Nephron (organoid): ENCODE measurements around the gene SRRM2.

Source experiments
- H3K27ac Mint-ChIP-seq, 3 experiments: 2 replicates each; pipeline ENCODE4 v1.8.0; 2020; ENCODE audit warnings: mixed read lengths in 3 of 3, mild to moderate bottlenecking in 2 of 3, moderate library complexity in 1 of 3
- H3K27me3 Mint-ChIP-seq: 2 replicates; pipeline ENCODE4 v1.8.0; 2021; ENCODE audit warnings: low read depth, mild to moderate bottlenecking, moderate library complexity, mixed read lengths
- H3K36me3 Mint-ChIP-seq: 2 replicates; pipeline ENCODE4 v1.8.0; 2020; ENCODE audit warnings: low read depth, mixed read lengths
- H3K4me1 Mint-ChIP-seq: 2 replicates; pipeline ENCODE4 v1.8.0; 2020; ENCODE audit warnings: mixed read lengths
- H3K4me3 Mint-ChIP-seq, 3 experiments: 2 replicates each; pipeline ENCODE4 v1.8.0; 2020; ENCODE audit warnings: mild to moderate bottlenecking in 3 of 3, mixed read lengths in 3 of 3, moderate library complexity in 2 of 3
- H3K9me3 Mint-ChIP-seq: 2 replicates; pipeline ENCODE4 v1.8.0; 2020; ENCODE audit warnings: mixed read lengths
- TF ChIP-seq, protein P1 (sequence below), 3 experiments: fragments of 200-600 bp; sonication (generic); IDR thresholded peaks; one replicate each; pipeline ENCODE4 v1.5.0; 2021; ENCODE audit warnings: antibody characterized with exemption in 3 of 3; ENCODE audit not compliant: unreplicated experiment in 3 of 3

SRRM2 gene

DNA sequence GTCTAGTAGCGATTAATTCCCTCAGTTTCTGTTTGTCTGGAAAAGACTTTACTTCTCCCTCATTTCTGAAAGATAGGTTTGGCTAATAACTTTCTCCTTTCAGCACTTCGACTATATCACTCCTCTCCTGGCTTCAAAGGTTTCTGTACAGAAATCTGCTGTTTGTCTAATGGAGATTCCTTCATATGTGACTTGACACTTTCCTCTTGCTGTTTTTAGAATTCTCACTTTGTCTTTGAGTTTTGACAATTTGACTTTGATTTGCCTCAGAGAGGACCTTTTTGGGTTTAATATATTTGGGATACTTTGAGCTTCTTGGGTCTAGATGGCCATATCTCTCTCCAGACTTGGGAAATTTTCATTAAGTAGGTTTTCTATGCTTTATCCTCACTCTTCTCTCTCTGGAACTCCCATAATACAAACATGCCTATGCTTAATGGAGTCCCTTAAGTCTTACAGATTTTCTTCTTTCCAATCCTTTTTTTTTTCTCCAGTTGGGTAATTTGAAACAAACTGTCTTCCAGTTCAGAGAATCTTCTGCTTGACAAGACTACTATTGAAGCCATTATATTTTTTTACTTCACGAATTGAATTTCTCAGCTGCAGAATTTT lies 56.8 kb downstream of the SRRM2 start:
- Mint-ChIP-seq H3K27me3 (peaks cover 40% of the 10 kb centered on the region), H3K4me1 (no peaks in the 10 kb centered on the region), H3K36me3 (peaks cover 3% of the 10 kb centered on the region), H3K27ac (no peak overlapping the region), H3K4me3 (no peak overlapping the region), H3K9me3 (peaks cover 31% of the 10 kb centered on the region)
- TF ChIP-seq, protein P1, sequence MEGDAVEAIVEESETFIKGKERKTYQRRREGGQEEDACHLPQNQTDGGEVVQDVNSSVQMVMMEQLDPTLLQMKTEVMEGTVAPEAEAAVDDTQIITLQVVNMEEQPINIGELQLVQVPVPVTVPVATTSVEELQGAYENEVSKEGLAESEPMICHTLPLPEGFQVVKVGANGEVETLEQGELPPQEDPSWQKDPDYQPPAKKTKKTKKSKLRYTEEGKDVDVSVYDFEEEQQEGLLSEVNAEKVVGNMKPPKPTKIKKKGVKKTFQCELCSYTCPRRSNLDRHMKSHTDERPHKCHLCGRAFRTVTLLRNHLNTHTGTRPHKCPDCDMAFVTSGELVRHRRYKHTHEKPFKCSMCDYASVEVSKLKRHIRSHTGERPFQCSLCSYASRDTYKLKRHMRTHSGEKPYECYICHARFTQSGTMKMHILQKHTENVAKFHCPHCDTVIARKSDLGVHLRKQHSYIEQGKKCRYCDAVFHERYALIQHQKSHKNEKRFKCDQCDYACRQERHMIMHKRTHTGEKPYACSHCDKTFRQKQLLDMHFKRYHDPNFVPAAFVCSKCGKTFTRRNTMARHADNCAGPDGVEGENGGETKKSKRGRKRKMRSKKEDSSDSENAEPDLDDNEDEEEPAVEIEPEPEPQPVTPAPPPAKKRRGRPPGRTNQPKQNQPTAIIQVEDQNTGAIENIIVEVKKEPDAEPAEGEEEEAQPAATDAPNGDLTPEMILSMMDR (IDR thresholded peaks at IDR 0.05; ENCODE audit: unreplicated experiment in 3 of 3), result no peak

- TF ChIP-seq, protein P1 (IDR thresholded peaks at IDR 0.05; ENCODE audit: unreplicated experiment in 3 of 3), result no peak
These were observed 58.2 kb downstream of the SRRM2 start for GRCh38 chr16:2810651-2811050.

DNA sequence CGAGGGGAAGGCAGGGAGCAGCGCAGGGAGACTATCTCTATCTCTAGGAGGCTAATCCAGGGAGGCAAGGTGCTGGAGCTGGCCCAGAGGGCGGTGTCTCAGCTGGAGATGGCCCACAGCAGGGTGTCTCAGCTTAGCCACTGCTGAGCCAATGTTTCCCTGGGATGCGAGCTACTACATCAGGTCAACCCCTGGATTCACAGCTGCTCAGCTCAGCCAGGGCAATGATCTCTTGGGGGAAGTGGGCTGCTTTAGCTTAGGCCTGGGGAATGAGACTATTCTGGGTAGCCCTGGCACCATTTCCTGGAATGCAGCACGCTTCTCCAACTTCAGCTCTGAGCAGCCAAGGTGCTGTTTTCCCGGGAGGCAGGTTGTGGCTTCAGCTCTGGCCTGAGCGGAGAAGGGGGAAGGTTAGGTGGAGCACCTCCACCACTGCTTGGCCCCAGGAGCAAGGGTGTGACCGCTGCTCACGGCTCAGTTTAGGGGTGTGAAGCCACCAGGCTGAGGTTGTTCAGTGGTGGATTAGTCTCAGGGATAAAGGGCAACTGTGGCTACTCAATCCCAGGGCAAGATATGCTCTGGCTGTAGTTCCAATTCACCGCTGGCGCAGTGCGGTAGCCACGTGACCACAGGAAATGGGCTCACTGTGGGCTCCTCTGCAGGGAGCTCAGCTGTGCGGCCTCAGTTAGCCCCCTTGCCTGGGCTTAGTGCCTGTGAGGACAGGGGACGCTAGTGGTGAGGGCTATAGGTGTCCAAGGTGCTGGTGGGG lies 59.4 kb downstream of the SRRM2 start:
- Mint-ChIP-seq H3K4me1 (no peaks in the 10 kb centered on the region), H3K36me3 (no peaks in the 10 kb centered on the region), H3K27ac (no peak overlapping the region), H3K4me3 (no peak overlapping the region), H3K27me3 (peaks cover 30% of the 10 kb centered on the region), H3K9me3 (peaks cover 19% of the 10 kb centered on the region)
- TF ChIP-seq, protein P1 (IDR thresholded peaks at IDR 0.05; ENCODE audit: unreplicated experiment in 3 of 3), result no peak

More at GRCh38 chr16:2810651-2811050, 58.2 kb downstream of the SRRM2 start:
- H3K27me3 Mint-ChIP-seq, result peaks cover 40% of the 10 kb centered on the region
- H3K9me3 Mint-ChIP-seq, result peaks cover 22% of the 10 kb centered on the region
- H3K4me1 Mint-ChIP-seq, result no peaks in the 10 kb centered on the region
- H3K27ac Mint-ChIP-seq, result no peak overlapping the region
- no peak overlapping the region for H3K4me3 Mint-ChIP-seq
- H3K36me3 Mint-ChIP-seq, result no peaks in the 10 kb centered on the region

DNA sequence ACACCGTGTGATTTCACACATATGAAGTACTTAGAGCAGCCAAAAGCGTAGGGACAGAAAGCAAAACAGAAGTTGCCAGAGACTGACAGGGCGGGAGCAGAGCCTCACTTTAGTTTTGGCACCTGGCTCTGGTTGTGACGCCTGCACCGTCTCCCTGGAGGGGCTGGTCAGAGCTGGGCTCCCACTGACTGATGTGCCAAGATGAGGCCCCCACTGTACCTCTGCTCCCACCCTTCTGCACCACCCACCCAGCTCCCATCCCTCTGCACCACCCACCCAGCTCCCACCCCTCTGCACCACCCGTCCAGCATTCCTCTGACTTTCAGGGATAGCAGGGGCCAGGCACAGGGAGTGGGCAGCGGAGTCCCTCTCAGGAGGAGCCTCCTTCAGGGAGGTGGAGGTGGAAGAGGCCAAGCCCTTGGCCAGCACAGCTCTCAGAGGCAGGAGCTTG lies 61.4 kb downstream of the SRRM2 start:
- TF ChIP-seq, protein P1 (IDR thresholded peaks at IDR 0.05; ENCODE audit: unreplicated experiment in 3 of 3), result no peak
- no peak overlapping the region for H3K4me3 Mint-ChIP-seq
- peaks cover 10% of the 10 kb centered on the region for H3K9me3 Mint-ChIP-seq
- no peaks in the 10 kb centered on the region for H3K4me1 Mint-ChIP-seq
- no peaks in the 10 kb centered on the region for H3K36me3 Mint-ChIP-seq
- no peak overlapping the region for H3K27ac Mint-ChIP-seq
- H3K27me3 Mint-ChIP-seq, result peaks cover 22% of the 10 kb centered on the region

DNA sequence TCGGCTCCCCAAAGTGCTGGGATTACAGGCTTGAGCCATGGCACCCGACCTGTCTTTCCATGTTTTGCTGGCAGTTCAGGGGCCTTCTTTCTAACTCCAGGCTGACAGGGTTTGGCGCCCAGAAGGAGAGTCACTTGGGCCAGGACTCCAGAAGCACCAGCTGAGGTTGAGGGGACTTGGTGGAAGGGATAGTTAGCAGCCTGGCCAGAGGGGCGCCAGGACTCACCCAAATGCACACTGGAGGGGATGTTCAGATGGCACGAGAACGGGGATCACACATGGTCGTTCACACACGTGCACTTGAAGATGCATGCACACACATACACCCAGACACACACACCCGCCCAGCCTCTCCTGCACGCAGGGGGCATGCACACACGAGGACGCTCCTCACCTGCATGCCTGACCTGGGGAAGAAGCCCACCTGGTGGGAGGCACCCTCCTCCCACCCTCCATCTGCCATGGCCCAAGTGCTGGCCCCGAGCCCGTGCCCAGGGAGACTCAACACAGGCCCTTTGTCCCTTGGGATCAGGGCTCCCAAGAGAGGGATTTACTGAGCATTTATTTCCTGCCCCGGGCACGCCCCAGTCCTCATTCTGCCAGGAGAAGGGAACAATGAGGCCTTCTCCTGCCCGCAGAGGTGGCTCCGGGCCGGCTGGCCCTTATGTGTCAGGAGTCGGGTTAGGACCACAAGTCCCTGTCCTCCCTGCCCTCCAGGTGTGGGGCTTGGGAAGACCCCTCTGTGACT lies 62.3 kb downstream of the SRRM2 start:
- TF ChIP-seq, protein P1 (IDR thresholded peaks at IDR 0.05; ENCODE audit: unreplicated experiment in 3 of 3), result no peak
- H3K4me3 Mint-ChIP-seq, result no peak overlapping the region
- H3K27ac Mint-ChIP-seq, result no peak overlapping the region
- peaks cover 21% of the 10 kb centered on the region for H3K27me3 Mint-ChIP-seq
- peaks cover 2% of the 10 kb centered on the region for H3K9me3 Mint-ChIP-seq
- no peaks in the 10 kb centered on the region for H3K4me1 Mint-ChIP-seq
- H3K36me3 Mint-ChIP-seq, result no peaks in the 10 kb centered on the region
